Endothelial cell of umbilical vein (primary cell): ENCODE data around the gene MTFR1L. TPM values are rescaled to one million over a fixed set of nuclear protein-coding genes. Genes with fewer than 3 reads are reported as not detected.
A peak's percentile ranks its signal among the peaks of the same experiment; 100 is the strongest.

Source experiments
- BruUV-seq: library from RNA; stranded (reverse); fragments of 400-500 nt; replicated peaks from 2 replicates; lab custom pipeline; 2021; lab: Mats Ljungman, UMichigan
- CTCF ChIA-PET: fragments of 300-600, 350-600 bp; sonication (Branson Sonifier 250); formaldehyde crosslinking; loops from one replicate; lab custom pipeline; 2021; ENCODE audit warnings: antibody characterized with exemption, inconsistent platforms; lab: Charles Lee
- POLR2A ChIA-PET: fragments of 300-600, 350-600 bp; sonication (Branson Sonifier 250); formaldehyde crosslinking; loops from one replicate; lab custom pipeline; 2021; ENCODE audit warnings: antibody characterized with exemption, inconsistent platforms; lab: Charles Lee
- DNase-seq: peaks from one replicate; pipeline ENCODE4 v3.0.0-alpha.2; 2011; ENCODE audit warnings: low read depth, low spot score
- FAIRE-seq: peaks from 2 replicates; lab custom pipeline; 2011; peaks lifted over from hg19 to GRCh38; lab: Jason Lieb, UNC
- H2AFZ ChIP-seq: 2 replicates; pipeline ENCODE4 v1.6.0; 2012; ENCODE audit warnings: low read depth, low read length, control low read depth, inconsistent platforms
- H3K27ac ChIP-seq: 2 replicates; pipeline ENCODE4 v1.5.1; 2011; ENCODE audit warnings: low read depth, mild to moderate bottlenecking, control low read depth, low read length, moderate library complexity; ENCODE audit not compliant: insufficient read depth
- H3K27me3 ChIP-seq, 2 experiments: 2 replicates each; pipeline versions ENCODE4 v1.6.0 to v1.6.1; 2011; ENCODE audit warnings: low read length in 2 of 2, mixed read lengths in 1 of 2; ENCODE audit not compliant: control insufficient read depth in 2 of 2, insufficient read depth in 2 of 2
- H3K36me3 ChIP-seq, 2 experiments: 2 replicates in 1 of 2; 3 replicates in 1 of 2; pipeline ENCODE4 v1.5.1; 2011; ENCODE audit warnings: low read length in 2 of 2, mild to moderate bottlenecking in 1 of 2, moderate library complexity in 1 of 2; ENCODE audit not compliant: control insufficient read depth in 2 of 2, insufficient read depth in 2 of 2; ENCODE audit errors: extremely low read depth in 1 of 2
- H3K4me1 ChIP-seq: 3 replicates; pipeline ENCODE4 v1.5.1; 2011; ENCODE audit warnings: mild to moderate bottlenecking, low read length; ENCODE audit not compliant: control insufficient read depth, insufficient read depth; ENCODE audit errors: extremely low read depth
- H3K4me2 ChIP-seq: 2 replicates; pipeline ENCODE4 v1.6.1; 2011; ENCODE audit warnings: low read length, control low read depth, mixed read lengths; ENCODE audit not compliant: insufficient read depth
- H3K4me3 ChIP-seq, 3 experiments: fragments of 200-600 bp in 1 of 3; sonication (generic), shearing (Covaris generic) in 1 of 3; replicated peaks in 1 of 3; 2 replicates each; pipeline ENCODE4 v1.5.1; 2011 to 2016; ENCODE audit warnings: control low read depth in 3 of 3, low read length in 3 of 3, mild to moderate bottlenecking in 2 of 3, inconsistent platforms in 1 of 3, low read depth in 1 of 3, moderate library complexity in 1 of 3; ENCODE audit not compliant: insufficient read depth in 1 of 3
- H3K79me2 ChIP-seq: 2 replicates; pipeline ENCODE4 v1.6.0; 2012; ENCODE audit warnings: low read length, inconsistent platforms; ENCODE audit not compliant: control insufficient read depth, insufficient read depth
- H3K9ac ChIP-seq: replicated peaks from 2 replicates; pipeline ENCODE3; 2011; ENCODE audit warnings: low read length, control low read depth; ENCODE audit not compliant: insufficient read depth; ENCODE audit errors: extremely low read depth
- H3K9me1 ChIP-seq: replicated peaks from 3 replicates; pipeline ENCODE4 v1.6.0; 2011; ENCODE audit warnings: mild to moderate bottlenecking, low read length; ENCODE audit not compliant: control insufficient read depth, insufficient read depth; ENCODE audit errors: extremely low read depth
- H3K9me3 ChIP-seq: replicated peaks from 2 replicates; pipeline ENCODE4 v1.5.1; 2012; ENCODE audit warnings: low read length, inconsistent platforms; ENCODE audit not compliant: control insufficient read depth, insufficient read depth
- H4K20me1 ChIP-seq: replicated peaks from 2 replicates; pipeline ENCODE3; 2011; ENCODE audit warnings: mild to moderate bottlenecking, low read length; ENCODE audit not compliant: control insufficient read depth, insufficient read depth; ENCODE audit errors: extremely low read depth
- CTCF ChIP-seq, 2 donors: IDR thresholded peaks; 1 replicate in 1 of 2; 2 replicates in 1 of 2; pipeline ENCODE4 v1.5.1; 2011; ENCODE audit warnings: low read length in 2 of 2, mild to moderate bottlenecking in 2 of 2, moderate library complexity in 2 of 2, control low read depth in 1 of 2, inconsistent platforms in 1 of 2, low read depth in 1 of 2; ENCODE audit not compliant: insufficient read depth in 1 of 2; ENCODE audit errors: extremely low read depth in 1 of 2
- EZH2 ChIP-seq: IDR thresholded peaks from 2 replicates; pipeline ENCODE4 v1.6.1; 2012; ENCODE audit warnings: borderline replicate concordance, low read depth, mild to moderate bottlenecking, moderate library complexity, low read length, inconsistent platforms; ENCODE audit not compliant: severe bottlenecking
- FOS ChIP-seq: IDR thresholded peaks from 2 replicates; pipeline ENCODE4 v1.6.1; 2011; ENCODE audit warnings: mild to moderate bottlenecking, low read length, moderate library complexity, borderline replicate concordance; ENCODE audit not compliant: insufficient read depth
- GATA2 ChIP-seq: IDR thresholded peaks from 2 replicates; pipeline ENCODE4 v1.7.0; 2011; ENCODE audit warnings: low read depth, mild to moderate bottlenecking, moderate library complexity, mixed read lengths, low read length; ENCODE audit not compliant: insufficient read length, insufficient read depth
- JUN ChIP-seq: IDR thresholded peaks from 2 replicates; pipeline ENCODE4 v1.6.1; 2011; ENCODE audit warnings: borderline replicate concordance, low read depth; ENCODE audit not compliant: insufficient read length, insufficient read depth
- MAX ChIP-seq: IDR thresholded peaks from 2 replicates; pipeline ENCODE4 v1.6.1; 2011; ENCODE audit not compliant: insufficient read depth, insufficient read length
- MYC ChIP-seq: IDR thresholded peaks from one replicate; pipeline ENCODE4 v1.6.1; 2011; ENCODE audit warnings: mild to moderate bottlenecking, low read depth, low read length
- POLR2A ChIP-seq: IDR thresholded peaks from 2 replicates; pipeline ENCODE4 v1.6.1; 2012; ENCODE audit warnings: low read depth, mild to moderate bottlenecking, control low read depth, low read length
- POLR2AphosphoS5 ChIP-seq: IDR thresholded peaks from 2 replicates; pipeline ENCODE4 v1.6.1; 2012; ENCODE audit warnings: low read depth, mild to moderate bottlenecking, control low read depth, low read length, moderate library complexity; ENCODE audit not compliant: insufficient read depth
- dilution Hi-C: fragments of 300-500 bp; cut with MboI; formaldehyde crosslinking; loops from one replicate; pipeline ENCODE4 v1.15.0; 2019; ENCODE audit warnings: low sequenced_read_pairs; ENCODE audit not compliant: extremely low pct_ligation_motif_present
- intact Hi-C: fragments of 100-400 bp; cut with micrococcal nuclease; formaldehyde crosslinking; loops from one replicate; pipeline ENCODE4 v1.10.0; 2022
- polyA plus RNA-seq, 4 experiments: library from polyadenylated mRNA; depleted of rRNA in 3 of 4; stranded (reverse) in 3 of 4; unstranded in 1 of 4; fragments of >200 nt; gene quantifications; 2 replicates each; pipeline versions ENCODE4 v1.2.1 to v1.2.3, GENCODE V29; 2011 to 2012; ENCODE audit warnings: missing spikeins in 1 of 4
- total RNA-seq: library from RNA; stranded (reverse); gene quantifications from 2 replicates; pipeline ENCODE4 v1.2.3, GENCODE V29; 2021

The MTFR1L gene
- total and polyA plus RNA-seq, 2 donors (not counting 3 experiments of a cell fraction or from before 2014, with no cell fraction given) = 34.8 to 45.5 TPM

GRCh38 chr1:25847929-25848328, 28.2 kb downstream of the MTFR1L start:
- peaks cover 7% of the 10 kb centered on the region for H3K4me1 ChIP-seq
- TF ChIP-seq MAX (no peak), POLR2AphosphoS5 (no peak), POLR2A (no peak), JUN (no peak), FOS (no peak), GATA2 (no peak), EZH2 (no peak)
- no peak overlapping the region for H2AFZ ChIP-seq
- no peak for FAIRE-seq
- H3K9ac ChIP-seq = no peak overlapping the region
- no peak overlapping the region for H3K27ac ChIP-seq
- H3K4me2 ChIP-seq = no peak overlapping the region
- H3K79me2 ChIP-seq = peaks cover 7% of the 10 kb centered on the region
- no peaks in the 10 kb centered on the region for H3K9me1 ChIP-seq
- H3K9me3 ChIP-seq = no peaks in the 10 kb centered on the region
- dilution Hi-C loops = no loop called here
- H3K36me3 ChIP-seq = no peaks in the 10 kb centered on the region
- H3K4me3 ChIP-seq = no peak overlapping the region
- POLR2A ChIA-PET = no interaction called here
- intact Hi-C loops = no loop called here
- H4K20me1 ChIP-seq = no peaks in the 10 kb centered on the region
- no peaks in the 10 kb centered on the region for H3K27me3 ChIP-seq
- no peak for DNase-seq
- CTCF ChIA-PET = interaction anchor here (0.8 to 1.7 kb wide), 2 partner anchors 9 to 47 kb away, joined by 3 to 5 read pairs; no protein-coding TSS in a partner anchor
- no TSS peak for BruUV-seq

- Histone ChIP-seq H3K27me3 (no peaks in the 10 kb centered on the region), H3K9me3 (no peaks in the 10 kb centered on the region), H3K27ac (no peak overlapping the region), H2AFZ (peak overlapping the region; percentile 27), H3K9ac (no peak overlapping the region), H3K4me2 (peak overlapping the region; percentile 7), H3K79me2 (peaks cover 7% of the 10 kb centered on the region), H4K20me1 (no peaks in the 10 kb centered on the region), H3K36me3 (no peaks in the 10 kb centered on the region), H3K4me1 (peaks cover 7% of the 10 kb centered on the region), H3K9me1 (no peaks in the 10 kb centered on the region), H3K4me3 (no peak overlapping the region)
- BruUV-seq = no TSS peak
- DNase-seq = peak; percentile 53
- intact Hi-C loops = no loop called here
- no peak for TF ChIP-seq EZH2
- TF ChIP-seq CTCF (IDR thresholded peaks at IDR 0.05; ENCODE audit: extremely low read depth in 1 of 2, insufficient read depth in 1 of 2, low read depth in 1 of 2, low read length in 2 of 2) = no peak
- no peak for TF ChIP-seq MAX
- TF ChIP-seq FOS = peak; percentile 87
- no peak for TF ChIP-seq POLR2AphosphoS5
- TF ChIP-seq POLR2A = no peak
- TF ChIP-seq GATA2 = no peak
- TF ChIP-seq MYC = no peak
- peak; percentile 15 for TF ChIP-seq JUN
- POLR2A ChIA-PET = interaction anchor here (0.5 kb wide), 1 partner anchor 189 kb away, joined by 4 read pairs; no protein-coding TSS in a partner anchor
- CTCF ChIA-PET = interaction anchor here (0.8 to 1.7 kb wide), 2 partner anchors 47 to 190 kb away, joined by 3 to 5 read pairs; no protein-coding TSS in a partner anchor
- dilution Hi-C loops = no loop called here
- peak; percentile 26 for FAIRE-seq
These were observed 28.8 kb downstream of the MTFR1L start for GRCh38 chr1:25848531-25848930.
